Measurements from ENCODE around the gene GSE1.

Gene GSE1

GRCh38 chr16:85573045-85573695, 40.0 kb upstream of the GSE1 start:
- no peak overlapping the region for H3K4me3 ChIP-seq (ENCODE audit: low read depth, low read length)
- no peak for TF ChIP-seq MAX (IDR thresholded peaks at IDR 0.05; ENCODE audit: low read depth, low read length)
- no peak for TF ChIP-seq POLR2A (IDR thresholded peaks at IDR 0.05; ENCODE audit: extremely low read depth, insufficient read length)
- TF ChIP-seq MYC (IDR thresholded peaks at IDR 0.05; ENCODE audit: low read depth, low read length) = no peak
- TF ChIP-seq CTCF (IDR thresholded peaks at IDR 0.05; ENCODE audit: low read depth, low read length) = no peak
- DNase-seq (ENCODE audit: low read depth) = no peak

- DNase-seq (ENCODE audit: low read depth) = no peak
- TF ChIP-seq POLR2A (IDR thresholded peaks at IDR 0.05; ENCODE audit: extremely low read depth, insufficient read length) (no peak), MAX (IDR thresholded peaks at IDR 0.05; ENCODE audit: low read depth, low read length) (no peak), CTCF (IDR thresholded peaks at IDR 0.05; ENCODE audit: low read depth, low read length) (no peak), MYC (IDR thresholded peaks at IDR 0.05; ENCODE audit: low read depth, low read length) (no peak)
- H3K4me3 ChIP-seq (ENCODE audit: low read depth, low read length) = no peak overlapping the region
These were observed 39.2 kb upstream of the GSE1 start for GRCh38 chr16:85573696-85574641.

GRCh38 chr16:85574672-85575475, 38.2 kb upstream of the GSE1 start:
- H3K4me3 ChIP-seq (ENCODE audit: low read depth, low read length) = no peak overlapping the region
- TF ChIP-seq CTCF (IDR thresholded peaks at IDR 0.05; ENCODE audit: low read depth, low read length) (no peak), MAX (IDR thresholded peaks at IDR 0.05; ENCODE audit: low read depth, low read length) (no peak), MYC (IDR thresholded peaks at IDR 0.05; ENCODE audit: low read depth, low read length) (no peak), POLR2A (IDR thresholded peaks at IDR 0.05; ENCODE audit: extremely low read depth, insufficient read length) (no peak)
- no peak for DNase-seq (ENCODE audit: low read depth)

GRCh38 chr16:85575920-85576319, 37.2 kb upstream of the GSE1 start:
- no peak overlapping the region for H3K4me3 ChIP-seq (ENCODE audit: low read depth, low read length)
- TF ChIP-seq CTCF (IDR thresholded peaks at IDR 0.05; ENCODE audit: low read depth, low read length) (no peak), POLR2A (IDR thresholded peaks at IDR 0.05; ENCODE audit: extremely low read depth, insufficient read length) (no peak), MAX (IDR thresholded peaks at IDR 0.05; ENCODE audit: low read depth, low read length) (no peak), MYC (IDR thresholded peaks at IDR 0.05; ENCODE audit: low read depth, low read length) (no peak)
- no peak for DNase-seq (ENCODE audit: low read depth)

- no peak for TF ChIP-seq POLR2A (IDR thresholded peaks at IDR 0.05; ENCODE audit: extremely low read depth, insufficient read length)
- TF ChIP-seq MYC (IDR thresholded peaks at IDR 0.05; ENCODE audit: low read depth, low read length) = no peak
- no peak for TF ChIP-seq MAX (IDR thresholded peaks at IDR 0.05; ENCODE audit: low read depth, low read length)
- TF ChIP-seq CTCF (IDR thresholded peaks at IDR 0.05; ENCODE audit: low read depth, low read length) = no peak
- no peak overlapping the region for H3K4me3 ChIP-seq (ENCODE audit: low read depth, low read length)
- no peak for DNase-seq (ENCODE audit: low read depth)
These were observed 36.2 kb upstream of the GSE1 start for GRCh38 chr16:85576944-85577343.

Measured in NB4 (cell line).